SK-N-SH (cell line): ENCODE measurements around the gene PDHX. TPM values are rescaled to one million over a fixed set of nuclear protein-coding genes. Genes with fewer than 3 reads are reported as not detected.
A peak's percentile ranks its signal among the peaks of the same experiment; 100 is the strongest.

Experiments
- CTCF ChIA-PET: fragments of 300-600, 350-600 bp; formaldehyde crosslinking; extraction: SDS; loops from one replicate; lab custom pipeline; 2021; lab: Yijun Ruan, JAX
- POLR2A ChIA-PET: fragments of 350-600 bp; sonication (Branson Sonifier 250); formaldehyde crosslinking; extraction: SDS; loops from one replicate; lab custom pipeline; 2020; ENCODE audit warnings: antibody characterized with exemption, inconsistent platforms; lab: Yijun Ruan, JAX
- DNase-seq: peaks from one replicate; pipeline ENCODE4 v3.0.0; 2012
- H2AFZ ChIP-seq: fragments of 200-600 bp; sonication (generic); 2 replicates; pipeline ENCODE4 v1.8.1; 2016; ENCODE audit warnings: antibody characterized with exemption, mild to moderate bottlenecking, low read depth
- H3F3A ChIP-seq: fragments of 200-600 bp; sonication (generic); replicated peaks from 2 replicates; pipeline ENCODE3; 2016; ENCODE audit warnings: antibody characterized with exemption, mild to moderate bottlenecking; ENCODE audit not compliant: insufficient read depth
- H3K27ac ChIP-seq, 2 experiments: fragments of 200-500 bp in 1 of 2; fragments of 200-600 bp in 1 of 2; sonication (Bioruptor generic) in 1 of 2; sonication (generic), shearing (Covaris generic) in 1 of 2; 2 replicates each; pipeline versions ENCODE4 v1.5.1 to v1.6.1; 2014 to 2016; ENCODE audit warnings: low read depth in 2 of 2, inconsistent platforms in 1 of 2, low read length in 1 of 2, mild to moderate bottlenecking in 1 of 2, mixed read lengths in 1 of 2
- H3K27me3 ChIP-seq: fragments of 200-600 bp; sonication (generic), shearing (Covaris generic); 2 replicates; pipeline ENCODE4 v1.6.1; 2016; ENCODE audit warnings: mixed run types; ENCODE audit not compliant: insufficient read depth
- H3K36me3 ChIP-seq, 2 experiments: fragments of 200-500 bp in 1 of 2; fragments of 200-600 bp in 1 of 2; sonication (Bioruptor generic) in 1 of 2; sonication (generic) in 1 of 2; replicated peaks in 1 of 2; 2 replicates each; pipeline versions ENCODE3 to v1.5.1; 2014 to 2016; ENCODE audit warnings: low read length in 1 of 2, mild to moderate bottlenecking in 1 of 2; ENCODE audit not compliant: insufficient read depth in 2 of 2, control insufficient read depth in 1 of 2
- H3K4me1 ChIP-seq, 2 experiments: fragments of 200-500 bp in 1 of 2; fragments of 200-600 bp in 1 of 2; sonication (Bioruptor generic) in 1 of 2; sonication (generic), shearing (Covaris generic) in 1 of 2; 2 replicates each; pipeline versions ENCODE4 v1.5.1 to v1.6.1; 2014 to 2016; ENCODE audit warnings: low read depth in 1 of 2, low read length in 1 of 2, mixed run types in 1 of 2; ENCODE audit not compliant: insufficient read depth in 2 of 2, control insufficient read depth in 1 of 2
- H3K4me2 ChIP-seq: fragments of 200-600 bp; sonication (generic), shearing (Covaris generic); 2 replicates; pipeline ENCODE4 v1.6.1; 2017; ENCODE audit warnings: mixed run types
- H3K4me3 ChIP-seq, 2 experiments: fragments of 200-500 bp in 1 of 2; fragments of 200-600 bp in 1 of 2; sonication (Bioruptor generic) in 1 of 2; sonication (generic), shearing (Covaris generic) in 1 of 2; 2 replicates each; pipeline versions ENCODE4 v1.5.1 to v1.8.1; 2014 to 2016; ENCODE audit warnings: low read depth in 2 of 2, inconsistent platforms in 1 of 2, low read length in 1 of 2, mild to moderate bottlenecking in 1 of 2, mixed read lengths in 1 of 2, moderate library complexity in 1 of 2
- H3K79me2 ChIP-seq: fragments of 200-600 bp; sonication (generic); 2 replicates; pipeline ENCODE4 v1.8.1; 2017; ENCODE audit warnings: mild to moderate bottlenecking; ENCODE audit not compliant: insufficient read depth
- H3K9ac ChIP-seq: fragments of 200-600 bp; sonication (generic); 2 replicates; pipeline ENCODE4 v1.6.1; 2017; ENCODE audit warnings: mixed run types
- H3K9me2 ChIP-seq: fragments of 200-600 bp; sonication (generic); 2 replicates; pipeline ENCODE4 v1.6.1; 2017; ENCODE audit warnings: mixed run types
- H3K9me3 ChIP-seq: fragments of 200-600 bp; sonication (generic); 2 replicates; pipeline ENCODE4 v1.6.1; 2017; ENCODE audit warnings: mixed run types, mild to moderate bottlenecking, moderate library complexity
- H4K20me1 ChIP-seq: fragments of 200-600 bp; sonication (generic); 2 replicates; pipeline ENCODE4 v1.6.1; 2017; ENCODE audit warnings: mild to moderate bottlenecking, mixed run types; ENCODE audit not compliant: insufficient read depth
- ELF1 ChIP-seq: IDR thresholded peaks from 2 replicates; pipeline ENCODE4 v1.4.0; 2012
- EP300 ChIP-seq, 2 experiments: IDR thresholded peaks; 2 replicates each; pipeline versions ENCODE4 v1.4.0 to v1.6.1; 2012; ENCODE audit warnings: borderline replicate concordance in 1 of 2, low read depth in 1 of 2, low read length in 1 of 2
- EZH2phosphoT487 ChIP-seq: fragments of 200-600 bp; sonication (generic); IDR thresholded peaks from 2 replicates; pipeline ENCODE4 v1.6.1; 2017; ENCODE audit warnings: low read depth, mixed run types, mild to moderate bottlenecking, antibody characterized with exemption, moderate library complexity, borderline replicate concordance
- FOXJ3 ChIP-seq: sonication (generic); formaldehyde crosslinking; IDR thresholded peaks from 2 replicates; pipeline ENCODE4 v1.5.1; 2020; ENCODE audit warnings: mild to moderate bottlenecking, missing genetic modification reagents
- FOXM1 ChIP-seq: IDR thresholded peaks from 2 replicates; pipeline ENCODE4 v1.4.0; 2012; ENCODE audit warnings: low read depth, mild to moderate bottlenecking
- GATA2 ChIP-seq: sonication (generic); formaldehyde crosslinking; IDR thresholded peaks from 2 replicates; pipeline ENCODE4 v1.5.0; 2020; ENCODE audit warnings: mild to moderate bottlenecking, missing genetic modification reagents
- JUND ChIP-seq: IDR thresholded peaks from 2 replicates; pipeline ENCODE4 v1.4.0; 2012
- NFIC ChIP-seq: IDR thresholded peaks from 2 replicates; pipeline ENCODE4 v1.4.0; 2012; ENCODE audit warnings: borderline replicate concordance
- NRF1 ChIP-seq: IDR thresholded peaks from 2 replicates; pipeline ENCODE4 v1.6.1; 2012; ENCODE audit warnings: low read depth, mild to moderate bottlenecking, low read length
- RAD21 ChIP-seq: IDR thresholded peaks from 2 replicates; pipeline ENCODE4 v1.6.1; 2012; ENCODE audit warnings: mild to moderate bottlenecking, low read length
- RXRA ChIP-seq: IDR thresholded peaks from 2 replicates; pipeline ENCODE4 v1.4.0; 2012; ENCODE audit warnings: low read depth, mild to moderate bottlenecking, borderline replicate concordance
- SIN3A ChIP-seq: IDR thresholded peaks from 2 replicates; pipeline ENCODE4 v1.6.1; 2012; ENCODE audit warnings: low read depth, mild to moderate bottlenecking, low read length, moderate library complexity, borderline replicate concordance
- TAF1 ChIP-seq: IDR thresholded peaks from 2 replicates; pipeline ENCODE4 v1.6.1; 2012; ENCODE audit warnings: low read depth, mild to moderate bottlenecking, low read length, moderate library complexity, borderline replicate concordance
- TCF12 ChIP-seq: IDR thresholded peaks from 2 replicates; pipeline ENCODE4 v1.4.0; 2012
- TEAD4 ChIP-seq: IDR thresholded peaks from 2 replicates; pipeline ENCODE4 v1.4.0; 2012; ENCODE audit warnings: mild to moderate bottlenecking, borderline replicate concordance; ENCODE audit not compliant: insufficient read depth
- WGBS: methylation state at CpG from one replicate; pipeline ENCODE4 v1.1.6; 2017; ENCODE audit warnings: low lambda C conversion rate; 5-methylcytosine and 5-hydroxymethylcytosine counted together
- polyA plus RNA-seq, 3 experiments: library from polyadenylated mRNA; depleted of rRNA; stranded (reverse); fragments of >200 nt; gene quantifications; 2 replicates each; pipeline ENCODE4 v1.2.3, GENCODE V29; 2012
- TF ChIP-seq, protein P1 (sequence below): IDR thresholded peaks from 2 replicates; pipeline ENCODE4 v1.4.0; 2012; ENCODE audit warnings: low read depth, borderline replicate concordance
- TF ChIP-seq, protein P2 (sequence below): IDR thresholded peaks from 2 replicates; pipeline ENCODE4 v1.6.1; 2012; ENCODE audit warnings: mild to moderate bottlenecking, low read depth, low read length, moderate library complexity
- TF ChIP-seq, protein P3 (sequence below): fragments of 200-600 bp; sonication (generic); IDR thresholded peaks from 2 replicates; pipeline ENCODE4 v1.6.1; 2017; ENCODE audit warnings: antibody characterized with exemption, mild to moderate bottlenecking, moderate library complexity
- TF ChIP-seq, protein P4 (sequence below): fragments of 150-350 bp; IDR thresholded peaks from 2 replicates; pipeline ENCODE4 v1.6.1; 2016; ENCODE audit warnings: mild to moderate bottlenecking, low read depth, low read length
- TF ChIP-seq, protein P5 (sequence below): IDR thresholded peaks from 2 replicates; pipeline ENCODE4 v1.4.0; 2012; ENCODE audit warnings: low read depth

PDHX gene
- polyA plus RNA-seq, 1 of the 3 experiments (the other 2 are of a cell fraction) = 14.8 TPM

DNA sequence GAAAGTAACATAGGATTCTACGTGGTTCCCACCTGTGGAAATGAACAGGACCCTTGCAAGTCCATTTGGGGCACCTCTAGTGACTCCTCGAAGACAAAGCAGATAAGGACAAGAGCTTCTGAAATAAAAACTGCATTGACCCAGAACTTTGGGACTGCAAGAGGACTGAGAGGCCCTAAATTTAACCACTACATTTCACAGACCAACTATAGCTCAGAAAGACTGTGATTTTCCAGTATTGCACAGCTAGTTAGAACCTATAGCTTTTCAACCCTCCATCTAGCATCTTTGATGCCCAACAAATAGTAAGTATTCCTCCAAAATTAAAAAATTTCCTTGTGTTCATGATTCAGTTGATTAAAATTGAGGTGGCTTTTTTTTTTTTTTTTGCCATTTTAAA, 114.9 kb downstream of the PDHX start:
- CTCF ChIA-PET = interaction anchor here (1.0 kb wide), 1 partner anchor 10 kb away, joined by 4 read pairs; no protein-coding TSS in a partner anchor
- peak overlapping the region; percentile 53 for H3K4me2 ChIP-seq

DNA sequence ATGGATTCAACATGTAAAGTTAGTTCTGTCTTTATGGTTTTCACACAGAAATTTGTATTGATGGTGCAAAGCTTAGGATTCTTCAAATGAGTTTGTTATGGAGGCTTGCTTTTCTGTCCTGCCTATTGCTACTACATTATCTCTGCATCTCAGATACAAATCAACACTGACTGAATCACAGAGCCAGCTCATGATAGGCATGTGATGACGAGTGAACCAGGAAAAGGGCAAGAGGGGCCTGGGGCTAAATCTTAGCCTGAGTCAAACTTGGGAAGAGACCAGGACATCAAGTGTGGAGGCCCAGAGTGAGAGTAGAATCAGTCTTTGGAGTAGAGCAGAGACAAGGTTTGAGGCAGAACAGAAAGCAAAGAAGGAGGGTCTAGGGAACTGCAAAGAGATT, 115.4 kb downstream of the PDHX start:
- DNase-seq = no peak
- H3K4me2 ChIP-seq = no peak overlapping the region
- H2AFZ ChIP-seq = no peak overlapping the region
- no peak overlapping the region for H3K4me3 ChIP-seq
- H3K27ac ChIP-seq = peak overlapping the region in 1 of 2 experiments; percentile 93; a peak in 2 of 4 replicates
- H3K9ac ChIP-seq = peak overlapping the region; percentile 56; the same call in 1 of the 2 replicates
- H4K20me1 ChIP-seq = no peaks in the 10 kb centered on the region
- 37% methylated on average over 1 of the region's 1 CpG for WGBS
- POLR2A ChIA-PET = no interaction called here
- H3K27me3 ChIP-seq = no peaks in the 10 kb centered on the region
- no peaks in the 10 kb centered on the region for H3K9me2 ChIP-seq
- CTCF ChIA-PET = interaction anchor here (1.0 kb wide), 1 partner anchor 9 kb away, joined by 4 read pairs; no protein-coding TSS in a partner anchor
- H3K79me2 ChIP-seq = no peaks in the 10 kb centered on the region
- no peaks in the 10 kb centered on the region for H3K36me3 ChIP-seq
- peaks cover 36% of the 10 kb centered on the region for H3F3A ChIP-seq
- H3K9me3 ChIP-seq = no peaks in the 10 kb centered on the region
- peaks cover 4 to 34% of the 10 kb centered on the region in 2 experiments for H3K4me1 ChIP-seq
- TF ChIP-seq RAD21 = no peak
- TF ChIP-seq EP300 (IDR thresholded peaks at IDR 0.05; ENCODE audit: borderline replicate concordance in 1 of 2, low read depth in 1 of 2, low read length in 1 of 2) = peak in 1 of 2 experiments; percentile 61; a peak in 1 of 4 replicates
- TF ChIP-seq, protein P1, sequence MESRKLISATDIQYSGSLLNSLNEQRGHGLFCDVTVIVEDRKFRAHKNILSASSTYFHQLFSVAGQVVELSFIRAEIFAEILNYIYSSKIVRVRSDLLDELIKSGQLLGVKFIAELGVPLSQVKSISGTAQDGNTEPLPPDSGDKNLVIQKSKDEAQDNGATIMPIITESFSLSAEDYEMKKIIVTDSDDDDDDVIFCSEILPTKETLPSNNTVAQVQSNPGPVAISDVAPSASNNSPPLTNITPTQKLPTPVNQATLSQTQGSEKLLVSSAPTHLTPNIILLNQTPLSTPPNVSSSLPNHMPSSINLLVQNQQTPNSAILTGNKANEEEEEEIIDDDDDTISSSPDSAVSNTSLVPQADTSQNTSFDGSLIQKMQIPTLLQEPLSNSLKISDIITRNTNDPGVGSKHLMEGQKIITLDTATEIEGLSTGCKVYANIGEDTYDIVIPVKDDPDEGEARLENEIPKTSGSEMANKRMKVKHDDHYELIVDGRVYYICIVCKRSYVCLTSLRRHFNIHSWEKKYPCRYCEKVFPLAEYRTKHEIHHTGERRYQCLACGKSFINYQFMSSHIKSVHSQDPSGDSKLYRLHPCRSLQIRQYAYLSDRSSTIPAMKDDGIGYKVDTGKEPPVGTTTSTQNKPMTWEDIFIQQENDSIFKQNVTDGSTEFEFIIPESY = no peak
- TF ChIP-seq TEAD4 = peak; percentile 49; the same call in 1 of the 2 replicates
- peak; percentile 24; the same call in 1 of the 2 replicates for TF ChIP-seq GATA2 (CRISPR knock-in tag)
- TF ChIP-seq FOXJ3 (CRISPR knock-in tag) = no peak
- TF ChIP-seq, protein P2, sequence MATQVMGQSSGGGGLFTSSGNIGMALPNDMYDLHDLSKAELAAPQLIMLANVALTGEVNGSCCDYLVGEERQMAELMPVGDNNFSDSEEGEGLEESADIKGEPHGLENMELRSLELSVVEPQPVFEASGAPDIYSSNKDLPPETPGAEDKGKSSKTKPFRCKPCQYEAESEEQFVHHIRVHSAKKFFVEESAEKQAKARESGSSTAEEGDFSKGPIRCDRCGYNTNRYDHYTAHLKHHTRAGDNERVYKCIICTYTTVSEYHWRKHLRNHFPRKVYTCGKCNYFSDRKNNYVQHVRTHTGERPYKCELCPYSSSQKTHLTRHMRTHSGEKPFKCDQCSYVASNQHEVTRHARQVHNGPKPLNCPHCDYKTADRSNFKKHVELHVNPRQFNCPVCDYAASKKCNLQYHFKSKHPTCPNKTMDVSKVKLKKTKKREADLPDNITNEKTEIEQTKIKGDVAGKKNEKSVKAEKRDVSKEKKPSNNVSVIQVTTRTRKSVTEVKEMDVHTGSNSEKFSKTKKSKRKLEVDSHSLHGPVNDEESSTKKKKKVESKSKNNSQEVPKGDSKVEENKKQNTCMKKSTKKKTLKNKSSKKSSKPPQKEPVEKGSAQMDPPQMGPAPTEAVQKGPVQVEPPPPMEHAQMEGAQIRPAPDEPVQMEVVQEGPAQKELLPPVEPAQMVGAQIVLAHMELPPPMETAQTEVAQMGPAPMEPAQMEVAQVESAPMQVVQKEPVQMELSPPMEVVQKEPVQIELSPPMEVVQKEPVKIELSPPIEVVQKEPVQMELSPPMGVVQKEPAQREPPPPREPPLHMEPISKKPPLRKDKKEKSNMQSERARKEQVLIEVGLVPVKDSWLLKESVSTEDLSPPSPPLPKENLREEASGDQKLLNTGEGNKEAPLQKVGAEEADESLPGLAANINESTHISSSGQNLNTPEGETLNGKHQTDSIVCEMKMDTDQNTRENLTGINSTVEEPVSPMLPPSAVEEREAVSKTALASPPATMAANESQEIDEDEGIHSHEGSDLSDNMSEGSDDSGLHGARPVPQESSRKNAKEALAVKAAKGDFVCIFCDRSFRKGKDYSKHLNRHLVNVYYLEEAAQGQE = no peak
- TF ChIP-seq NFIC = peak; percentile 44; the same call in 1 of the 2 replicates

More for the DNA sequence above, 114.9 kb downstream of the PDHX start:
- no peaks in the 10 kb centered on the region for H3K27me3 ChIP-seq
- H4K20me1 ChIP-seq = no peaks in the 10 kb centered on the region
- no peak for TF ChIP-seq TCF12
- no peak for TF ChIP-seq RXRA
- no peak for TF ChIP-seq RAD21
- TF ChIP-seq EZH2phosphoT487 = no peak
- TF ChIP-seq TAF1 = no peak
- TF ChIP-seq, protein P3, sequence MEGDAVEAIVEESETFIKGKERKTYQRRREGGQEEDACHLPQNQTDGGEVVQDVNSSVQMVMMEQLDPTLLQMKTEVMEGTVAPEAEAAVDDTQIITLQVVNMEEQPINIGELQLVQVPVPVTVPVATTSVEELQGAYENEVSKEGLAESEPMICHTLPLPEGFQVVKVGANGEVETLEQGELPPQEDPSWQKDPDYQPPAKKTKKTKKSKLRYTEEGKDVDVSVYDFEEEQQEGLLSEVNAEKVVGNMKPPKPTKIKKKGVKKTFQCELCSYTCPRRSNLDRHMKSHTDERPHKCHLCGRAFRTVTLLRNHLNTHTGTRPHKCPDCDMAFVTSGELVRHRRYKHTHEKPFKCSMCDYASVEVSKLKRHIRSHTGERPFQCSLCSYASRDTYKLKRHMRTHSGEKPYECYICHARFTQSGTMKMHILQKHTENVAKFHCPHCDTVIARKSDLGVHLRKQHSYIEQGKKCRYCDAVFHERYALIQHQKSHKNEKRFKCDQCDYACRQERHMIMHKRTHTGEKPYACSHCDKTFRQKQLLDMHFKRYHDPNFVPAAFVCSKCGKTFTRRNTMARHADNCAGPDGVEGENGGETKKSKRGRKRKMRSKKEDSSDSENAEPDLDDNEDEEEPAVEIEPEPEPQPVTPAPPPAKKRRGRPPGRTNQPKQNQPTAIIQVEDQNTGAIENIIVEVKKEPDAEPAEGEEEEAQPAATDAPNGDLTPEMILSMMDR = no peak
- no peak for TF ChIP-seq SIN3A
- TF ChIP-seq GATA2 (CRISPR knock-in tag) = no peak
- no peak for TF ChIP-seq NRF1
- TF ChIP-seq FOXM1 = no peak
- no peak for TF ChIP-seq ELF1
- TF ChIP-seq, protein P4, sequence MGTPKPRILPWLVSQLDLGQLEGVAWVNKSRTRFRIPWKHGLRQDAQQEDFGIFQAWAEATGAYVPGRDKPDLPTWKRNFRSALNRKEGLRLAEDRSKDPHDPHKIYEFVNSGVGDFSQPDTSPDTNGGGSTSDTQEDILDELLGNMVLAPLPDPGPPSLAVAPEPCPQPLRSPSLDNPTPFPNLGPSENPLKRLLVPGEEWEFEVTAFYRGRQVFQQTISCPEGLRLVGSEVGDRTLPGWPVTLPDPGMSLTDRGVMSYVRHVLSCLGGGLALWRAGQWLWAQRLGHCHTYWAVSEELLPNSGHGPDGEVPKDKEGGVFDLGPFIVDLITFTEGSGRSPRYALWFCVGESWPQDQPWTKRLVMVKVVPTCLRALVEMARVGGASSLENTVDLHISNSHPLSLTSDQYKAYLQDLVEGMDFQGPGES = no peak
- TF ChIP-seq JUND = no peak
- TF ChIP-seq, protein P5, sequence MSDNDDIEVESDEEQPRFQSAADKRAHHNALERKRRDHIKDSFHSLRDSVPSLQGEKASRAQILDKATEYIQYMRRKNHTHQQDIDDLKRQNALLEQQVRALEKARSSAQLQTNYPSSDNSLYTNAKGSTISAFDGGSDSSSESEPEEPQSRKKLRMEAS = no peak
- no peak overlapping the region for H3K4me3 ChIP-seq
- no peaks in the 10 kb centered on the region for H3K9me3 ChIP-seq
- peak overlapping the region; percentile 56; the same call in 1 of the 2 replicates for H3K9ac ChIP-seq
- H3K9me2 ChIP-seq = no peaks in the 10 kb centered on the region
- H3K27ac ChIP-seq = peak overlapping the region in 1 of 2 experiments; percentile 93; a peak in 2 of 4 replicates
- H3K4me1 ChIP-seq = peaks cover 0 to 29% of the 10 kb centered on the region in 2 experiments
- POLR2A ChIA-PET = no interaction called here
- H3K36me3 ChIP-seq = no peaks in the 10 kb centered on the region
- 96% methylated on average over 2 of the region's 2 CpGs for WGBS
- peaks cover 36% of the 10 kb centered on the region for H3F3A ChIP-seq
- no peaks in the 10 kb centered on the region for H3K79me2 ChIP-seq
- no peak for DNase-seq
- H2AFZ ChIP-seq = no peak overlapping the region
